HG02938 (cell line): ENCODE measurements around the gene PNMA8C.

Experiments used
- ATAC-seq: cut with Tn5 transposase; IDR thresholded peaks from one replicate; pipeline ENCODE4 v1.9.1; 2021; ENCODE audit warnings: mild to moderate bottlenecking, moderate library complexity; ENCODE audit not compliant: unreplicated experiment

The PNMA8C gene

DNA sequence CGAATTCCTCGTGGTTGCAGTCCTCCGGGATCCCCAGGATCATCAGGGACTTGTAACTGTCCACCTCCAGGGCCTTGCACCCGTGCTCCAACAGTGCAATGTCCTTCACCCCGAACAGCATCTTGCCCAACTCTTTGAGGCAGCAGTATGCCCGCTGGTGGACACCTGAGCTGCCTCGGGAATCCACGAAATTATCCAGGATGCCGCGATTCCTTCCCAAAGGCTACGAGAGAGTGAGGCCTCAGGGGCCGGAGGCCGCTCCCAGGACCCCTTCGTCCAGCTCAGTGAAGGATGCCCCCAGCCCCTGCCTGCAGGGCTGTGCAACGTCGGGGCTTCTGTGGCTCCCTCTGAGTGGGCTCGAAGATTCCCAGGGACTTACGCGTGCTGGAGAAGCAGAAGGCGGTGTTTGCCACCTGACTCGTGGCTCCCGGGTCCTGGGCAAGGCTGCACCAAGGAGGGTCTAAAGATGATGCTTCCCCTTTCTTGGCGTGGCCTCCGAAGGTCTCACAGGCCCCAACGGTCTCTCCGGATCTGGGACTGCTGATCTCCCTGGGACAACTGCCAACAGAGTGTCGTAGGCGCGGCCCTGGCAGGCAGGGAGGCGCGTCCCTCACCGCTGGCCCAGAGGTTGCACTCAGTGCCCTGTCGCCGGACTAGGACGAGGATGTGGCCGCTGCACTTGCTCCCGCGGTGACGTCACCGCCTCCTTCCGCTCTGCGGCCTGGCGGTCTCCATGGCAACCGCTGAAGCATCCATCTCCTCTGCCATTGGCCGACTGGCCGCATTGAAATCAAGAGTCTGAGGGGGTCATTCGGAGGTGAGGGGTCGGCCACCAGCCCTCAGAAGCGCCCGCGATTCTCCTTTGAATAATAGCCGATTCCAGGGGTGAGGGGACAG lies at the start of gene PNMA8C:
PNMA8C (minus strand) TSS at position 698 of the 897 bp plus-strand sequence; CDS start at position 121, 577 bp downstream.
- ATAC-seq: no peak

DNA sequence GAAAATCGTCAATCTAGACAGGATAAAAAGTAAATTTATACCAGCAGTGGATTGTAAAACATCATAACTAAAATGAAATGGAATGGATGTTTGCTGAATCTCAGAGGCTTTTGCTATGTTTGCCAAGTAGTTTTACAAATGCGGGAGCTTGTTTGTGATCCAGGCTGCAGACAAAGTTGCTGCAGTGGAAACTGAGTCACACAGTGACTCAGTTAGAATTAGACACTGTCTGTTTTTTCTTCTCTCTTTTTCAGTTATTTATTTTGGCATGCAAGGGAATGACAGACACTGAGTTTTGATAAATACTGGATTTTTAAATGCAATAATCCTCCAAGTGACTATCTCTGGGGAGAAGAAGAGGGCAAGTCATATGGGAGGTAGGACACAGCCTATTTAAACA lies 47.2 kb upstream of the PNMA8C start:
- no peak for ATAC-seq

DNA sequence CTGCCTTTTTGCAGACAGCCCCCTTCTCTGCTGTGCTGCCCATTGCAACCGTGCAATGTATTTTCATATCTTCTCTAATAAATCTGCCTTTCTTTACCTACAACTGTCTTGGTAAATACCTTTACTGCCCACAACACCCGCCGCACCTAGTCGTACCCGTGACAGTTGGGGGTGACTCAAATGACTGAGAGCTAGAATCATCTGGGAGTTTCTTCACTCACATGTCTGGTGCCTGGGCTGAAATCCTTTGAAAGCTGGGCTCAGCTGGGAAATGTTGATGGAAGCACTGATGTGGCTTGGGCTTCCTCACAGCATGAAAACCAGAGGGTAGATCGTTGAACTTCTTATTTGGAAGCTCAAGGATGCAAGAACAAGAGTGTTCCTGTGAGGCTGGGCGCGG lies 45.5 kb upstream of the PNMA8C start:
- ATAC-seq: no peak

DNA sequence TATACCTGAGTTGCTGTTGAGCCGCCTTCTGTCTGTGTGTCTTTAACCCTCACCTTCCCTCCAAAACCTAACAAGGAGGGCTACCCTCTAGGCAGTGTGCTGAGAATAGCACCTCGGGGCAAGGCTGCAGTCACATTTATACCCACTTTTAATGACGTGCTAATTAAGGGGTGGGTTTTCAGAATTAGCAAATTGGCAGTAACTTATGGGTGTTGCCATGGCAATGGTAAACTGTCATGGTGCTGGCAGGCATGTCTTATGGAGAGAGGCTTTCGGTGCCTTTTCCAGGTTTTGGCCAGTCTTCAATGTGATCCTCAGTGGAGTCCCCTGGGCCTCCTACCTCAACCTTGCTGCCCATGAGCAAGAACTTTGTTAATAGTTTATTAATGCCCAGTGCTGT lies 43.9 kb upstream of the PNMA8C start:
- ATAC-seq: no peak

DNA sequence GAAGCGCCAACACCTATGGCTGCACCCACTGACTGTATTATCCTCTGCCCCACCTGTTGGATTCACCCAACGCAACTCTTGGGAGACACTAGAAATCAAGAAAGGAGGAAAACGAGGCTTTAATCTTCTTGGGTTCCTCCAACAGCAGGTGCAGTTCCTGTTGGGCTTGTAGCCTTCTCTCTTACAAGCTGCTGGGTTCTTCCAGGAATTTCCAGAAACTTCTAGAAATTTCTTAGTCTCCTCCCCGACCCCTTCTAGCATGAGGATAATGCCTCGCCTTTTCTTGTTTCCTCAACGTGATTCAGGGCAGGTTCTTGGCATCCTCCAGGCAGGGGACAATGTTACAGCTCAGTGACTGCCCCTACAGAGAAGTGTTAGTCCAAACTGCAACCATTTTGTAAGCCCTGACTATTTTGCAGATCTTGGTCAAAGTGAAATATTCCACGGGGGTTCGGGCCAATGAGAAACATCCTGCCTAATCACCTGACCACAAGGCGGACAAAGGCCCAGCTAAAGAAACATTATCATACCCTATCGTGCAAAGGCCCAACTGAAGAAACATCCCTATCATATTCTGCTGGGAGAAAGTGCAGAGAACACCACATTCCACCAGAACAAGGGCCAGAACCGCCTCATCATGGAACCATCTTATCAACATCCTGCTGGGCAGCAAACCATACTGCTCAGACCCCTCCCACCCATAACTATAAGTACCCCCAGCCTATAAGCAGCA lies 43.2 kb upstream of the PNMA8C start:
- no peak for ATAC-seq

DNA sequence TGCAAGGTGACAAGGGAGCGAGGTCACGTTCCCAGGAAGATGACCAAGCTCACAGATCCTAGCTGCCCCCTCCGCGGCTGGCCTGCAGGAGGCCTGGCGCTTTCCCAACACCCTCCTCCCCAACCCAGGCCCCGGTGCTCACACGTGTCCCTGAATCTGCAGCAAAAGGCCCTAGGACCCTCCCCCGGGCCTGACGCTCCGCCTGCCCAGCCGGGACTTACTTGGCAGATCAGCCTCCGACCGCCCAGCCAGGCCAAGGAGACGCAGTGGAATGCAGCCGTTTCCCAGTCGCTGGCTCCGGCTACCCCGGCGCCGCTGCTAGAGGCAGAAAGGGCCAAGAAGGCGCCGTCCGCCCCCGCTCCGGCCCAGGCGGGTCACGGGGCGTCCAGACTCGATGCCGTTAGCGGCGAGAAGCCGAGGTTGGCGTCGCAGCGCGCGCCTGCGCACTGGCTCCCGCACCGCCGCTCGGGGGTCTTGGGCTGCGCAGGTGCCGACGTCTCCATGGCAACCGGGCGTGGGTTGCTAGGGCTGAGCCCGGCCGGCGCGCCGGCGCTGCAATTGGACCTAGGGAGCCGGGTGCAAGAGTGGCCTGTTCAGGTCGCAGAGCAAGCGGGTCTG lies 42.5 kb upstream of the PNMA8C start, which contains the start of gene PNMA8A:
PNMA8A (minus strand) TSS at position 448 of the 618 bp plus-strand sequence. CDS start 528 bp downstream, outside the sequence.
- ATAC-seq: no peak

DNA sequence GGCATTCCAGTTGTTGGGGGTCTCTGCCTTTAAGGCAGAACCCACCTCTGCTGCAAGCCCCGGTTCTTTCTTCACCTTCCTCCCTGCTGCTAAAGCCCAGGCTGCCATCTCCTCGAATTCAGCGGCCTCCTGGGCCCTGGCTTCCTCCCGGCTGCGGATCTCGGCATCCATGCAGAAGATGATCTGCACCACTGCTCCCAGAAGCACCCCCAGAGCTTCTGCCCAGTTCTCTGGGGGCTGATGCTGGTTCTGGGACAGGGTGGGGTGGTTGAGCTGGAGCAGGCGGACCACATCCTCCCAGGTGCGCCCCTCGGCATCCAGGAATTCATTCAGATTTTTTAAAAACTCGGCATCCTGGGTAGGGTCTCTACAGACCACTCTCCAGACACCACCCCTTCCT lies 41.6 kb upstream of the PNMA8C start:
- ATAC-seq: no peak

DNA sequence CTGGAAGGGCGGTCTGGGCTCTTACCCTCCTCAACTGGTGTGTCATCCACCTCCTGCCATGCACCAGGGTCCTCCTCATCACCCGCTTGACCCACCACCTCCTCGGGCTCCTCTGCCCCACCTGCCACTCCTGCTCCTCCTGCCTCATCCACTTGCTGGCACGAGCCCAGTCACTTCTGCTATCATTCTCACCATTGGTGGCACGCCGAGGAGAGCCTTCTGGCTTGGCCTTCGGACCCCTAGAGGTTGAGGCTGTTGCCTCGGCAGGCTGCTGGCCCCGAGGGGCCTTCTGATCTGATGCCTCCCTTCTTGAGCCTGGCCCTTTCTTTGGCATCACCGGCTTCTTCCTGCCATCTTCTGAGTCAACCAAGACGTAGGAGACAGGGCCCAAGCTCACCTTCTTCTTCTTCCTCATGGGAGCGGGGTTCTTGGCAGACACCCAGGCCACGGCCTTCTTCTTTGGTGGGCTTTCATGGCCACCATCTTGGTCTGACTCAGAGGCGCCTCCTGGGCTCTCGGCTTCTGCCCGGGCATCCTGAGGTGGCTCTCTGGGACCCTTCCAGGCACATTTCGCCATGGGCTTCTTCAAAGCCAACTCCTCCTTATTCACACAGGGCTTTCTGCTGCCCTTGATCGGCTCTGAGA lies 40.9 kb upstream of the PNMA8C start:
- no peak for ATAC-seq

DNA sequence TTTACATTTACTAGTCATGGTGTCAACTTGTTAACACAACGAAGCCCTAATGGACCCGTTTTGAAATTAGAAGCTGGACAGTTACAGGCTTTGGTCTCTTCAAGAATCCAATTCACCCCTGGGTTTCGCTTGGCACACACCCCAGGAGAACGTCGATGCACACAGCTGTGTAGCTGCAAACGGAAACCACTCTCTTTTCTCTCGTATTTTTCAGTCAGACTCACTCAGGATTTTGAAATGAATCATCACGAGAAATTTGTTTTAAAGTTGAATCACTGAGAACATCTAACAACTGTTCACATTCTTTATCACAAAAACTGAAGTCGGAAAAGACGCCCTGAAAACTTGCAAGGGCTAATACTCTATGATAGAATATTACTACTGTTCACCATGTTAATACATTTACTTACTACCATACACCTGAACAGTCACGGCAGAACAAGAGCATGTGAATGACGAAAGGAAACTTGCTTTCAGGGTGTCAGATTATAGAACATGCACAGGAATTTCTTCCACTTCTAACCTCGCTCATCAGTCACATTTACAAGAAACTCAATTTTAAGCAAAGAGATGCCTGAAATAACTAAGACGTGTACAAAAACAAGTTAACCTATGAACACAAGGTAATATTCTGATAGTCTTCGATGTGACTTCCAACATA lies 37.9 kb upstream of the PNMA8C start:
- no peak for ATAC-seq

DNA sequence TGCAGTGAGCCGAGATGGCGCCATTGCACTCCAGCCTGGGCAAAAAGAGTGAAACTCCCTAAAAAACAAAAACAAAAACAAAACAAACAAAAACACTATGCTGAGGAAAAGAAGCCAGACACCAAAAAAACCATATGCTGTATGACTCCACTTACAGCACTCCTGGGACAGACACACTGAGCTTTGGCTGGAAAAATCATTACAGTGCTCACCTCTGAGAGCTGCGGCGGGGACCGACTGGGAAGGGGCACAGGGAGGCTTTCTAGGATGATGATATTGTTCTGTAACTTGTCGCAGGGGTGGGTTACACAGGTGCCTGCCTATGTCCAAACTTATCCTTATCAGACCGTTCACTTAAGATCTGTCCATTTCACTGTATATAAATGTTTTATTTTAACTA lies 34.8 kb upstream of the PNMA8C start:
- no peak for ATAC-seq

DNA sequence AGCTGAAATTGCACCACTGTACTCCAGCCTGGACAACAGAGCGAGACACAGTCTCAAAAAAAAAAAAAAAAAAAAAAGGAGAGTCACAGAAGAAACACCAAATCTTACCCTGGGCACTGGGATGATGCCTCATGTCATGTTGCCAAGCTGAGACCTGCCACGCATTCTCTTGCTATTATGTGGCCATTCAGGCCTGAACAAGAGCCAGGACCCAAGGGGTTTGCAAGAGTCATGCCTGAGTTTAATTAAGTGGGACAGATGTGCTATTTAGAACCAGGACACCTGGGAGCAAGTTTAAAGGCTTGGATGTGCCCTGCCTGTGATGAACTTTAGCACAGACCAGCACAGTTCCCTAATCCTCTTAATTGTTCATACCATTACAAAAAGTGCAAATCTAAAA lies 32.8 kb upstream of the PNMA8C start:
- ATAC-seq: no peak

DNA sequence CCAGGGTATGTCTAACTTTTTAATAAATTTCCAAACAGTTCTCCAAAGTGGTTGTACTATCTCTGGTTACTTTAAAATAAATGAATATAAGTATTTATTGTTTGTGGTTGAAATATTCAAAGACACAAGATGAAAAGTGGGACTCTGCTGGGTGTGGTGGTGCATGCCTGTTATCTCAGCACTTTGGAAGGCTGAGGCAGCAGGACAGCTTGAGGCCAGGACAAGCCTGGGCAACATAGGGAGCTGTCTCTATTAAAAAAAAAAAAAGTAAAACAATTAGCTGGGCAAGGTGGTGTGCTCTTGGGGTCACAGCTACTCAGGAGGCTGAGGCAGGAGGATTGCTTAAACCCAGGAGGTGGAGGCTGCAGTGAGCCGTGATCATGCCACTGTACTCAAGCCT lies 32.2 kb upstream of the PNMA8C start:
- ATAC-seq: no peak

DNA sequence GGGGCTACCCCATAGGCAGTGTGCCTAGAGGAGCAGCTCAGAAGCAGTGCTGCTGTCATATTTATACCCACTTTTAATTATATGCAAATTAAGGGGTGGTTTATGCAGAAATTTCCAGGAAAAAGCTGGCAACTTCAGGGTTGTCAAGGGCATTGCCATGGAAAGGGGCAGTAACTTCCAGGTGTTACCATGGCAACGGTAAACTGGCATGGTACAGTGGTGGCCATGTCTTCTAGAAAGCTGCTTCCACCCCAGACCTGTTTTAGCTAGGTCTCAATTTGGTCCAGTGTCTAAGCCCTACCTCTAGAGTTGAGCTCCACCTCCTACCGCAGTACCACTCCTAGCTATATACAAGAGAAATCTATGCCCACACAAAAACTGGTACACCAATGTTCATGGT lies 31.3 kb upstream of the PNMA8C start:
- ATAC-seq: no peak

DNA sequence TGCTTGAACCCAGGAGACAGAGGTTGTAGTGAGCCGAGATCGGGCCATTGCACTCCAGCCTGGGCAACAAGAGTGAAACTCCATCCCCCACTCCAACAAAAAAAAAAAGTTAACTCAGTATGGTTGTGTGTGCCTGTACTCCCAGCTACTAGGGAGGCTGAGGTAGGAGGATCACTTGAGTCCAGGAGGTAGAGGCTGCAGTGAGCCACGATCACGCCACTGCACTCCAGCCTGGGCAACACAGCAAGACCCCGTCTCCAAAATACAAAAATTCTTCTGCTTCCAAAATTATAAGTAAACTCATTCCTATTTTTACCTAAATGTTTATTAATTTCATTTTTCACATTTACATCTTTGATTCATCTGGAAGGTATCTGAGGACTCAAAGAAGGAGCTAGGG lies 28.2 kb upstream of the PNMA8C start:
- ATAC-seq: no peak

DNA sequence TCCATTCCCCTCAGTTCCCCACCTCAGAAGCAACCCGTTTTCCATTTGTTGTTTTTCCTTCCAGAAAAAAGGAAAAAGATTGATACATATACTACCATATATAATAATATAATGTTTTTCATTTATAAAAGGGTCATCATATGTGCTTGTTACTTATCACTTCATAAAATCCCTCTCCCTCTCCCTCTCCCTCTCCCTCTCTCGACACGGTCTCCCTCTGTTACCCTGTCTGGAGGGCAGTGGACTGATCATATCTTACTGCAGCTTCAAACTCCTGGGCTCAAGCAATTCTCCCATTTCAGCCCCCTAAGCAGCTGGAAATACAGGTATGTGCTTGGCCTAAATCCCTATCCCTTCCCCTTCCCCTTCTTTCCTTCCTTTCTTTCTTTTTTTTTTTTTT lies 25.5 kb upstream of the PNMA8C start:
- ATAC-seq: no peak

DNA sequence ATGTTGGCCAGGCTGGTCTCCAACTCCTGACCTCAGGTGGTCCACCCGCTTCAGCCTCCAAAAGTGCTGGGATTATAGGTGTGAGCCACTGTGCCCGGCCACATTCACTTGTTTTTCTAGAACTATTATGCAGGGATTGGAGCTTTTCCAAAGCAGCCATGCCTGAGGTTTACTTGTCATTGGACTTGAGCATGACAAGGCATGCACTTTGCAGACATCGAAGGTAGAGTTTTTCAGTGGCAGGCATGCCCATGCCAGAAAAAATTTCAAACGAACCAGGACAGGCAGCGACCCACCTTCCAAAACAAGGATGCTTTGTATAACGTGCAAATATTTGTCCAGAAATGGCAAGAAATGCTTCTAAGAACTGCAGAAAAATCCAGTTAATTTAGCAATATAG lies 24.9 kb upstream of the PNMA8C start:
- no peak for ATAC-seq

DNA sequence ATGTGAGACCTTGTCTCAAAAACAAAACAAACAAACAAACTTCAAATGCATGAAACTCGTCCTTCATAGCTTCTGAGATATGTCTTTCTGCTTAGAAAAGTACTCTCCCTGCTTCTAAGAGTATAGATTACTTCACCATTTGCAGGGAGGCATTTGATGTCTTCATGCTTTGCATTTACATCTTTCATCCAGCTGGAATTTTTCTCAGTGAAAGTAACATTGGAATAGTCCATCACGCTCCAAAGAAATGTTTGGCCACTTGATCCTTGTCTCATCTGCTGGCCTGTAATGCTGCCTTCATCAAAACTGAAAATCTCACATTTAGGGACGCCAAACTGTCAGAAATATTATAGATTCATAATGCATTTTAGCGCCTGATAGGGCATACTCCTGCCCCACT lies 23.4 kb upstream of the PNMA8C start:
- no peak for ATAC-seq

DNA sequence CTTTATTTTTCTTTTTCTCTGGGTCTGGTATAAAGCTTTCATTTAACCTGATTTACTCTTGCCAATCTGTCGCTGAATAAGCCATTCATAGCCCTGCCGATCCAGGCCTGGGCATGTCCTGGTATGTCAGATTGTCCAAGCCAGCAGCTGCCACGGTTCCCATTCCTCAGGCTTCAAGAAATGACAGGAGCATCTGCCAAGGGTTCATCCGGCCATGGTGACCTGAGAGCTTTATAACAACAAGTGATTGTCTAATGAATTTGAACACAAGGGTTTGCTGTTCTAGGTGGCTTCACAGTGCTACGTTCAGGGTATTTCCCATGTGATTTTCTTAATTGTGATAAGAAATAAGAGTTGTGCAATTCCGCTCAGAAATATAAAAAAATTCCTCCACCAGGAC lies 22.6 kb upstream of the PNMA8C start:
- no peak for ATAC-seq

DNA sequence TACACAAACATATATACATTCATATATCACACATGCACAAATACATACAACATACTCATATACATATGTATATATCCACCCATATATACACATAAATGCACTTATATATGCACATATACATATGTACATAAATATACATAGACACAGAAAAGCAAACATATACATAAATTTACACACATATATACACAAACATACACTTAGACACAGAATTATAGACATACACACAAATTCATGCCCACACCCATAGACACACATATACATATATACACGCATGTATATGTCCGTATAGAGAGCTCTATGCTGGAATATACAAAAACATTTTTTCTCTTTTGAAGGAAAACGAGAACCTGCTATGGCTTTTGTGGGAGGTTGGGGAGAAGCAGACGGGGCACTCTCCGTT lies 22.0 kb upstream of the PNMA8C start:
- ATAC-seq: no peak

DNA sequence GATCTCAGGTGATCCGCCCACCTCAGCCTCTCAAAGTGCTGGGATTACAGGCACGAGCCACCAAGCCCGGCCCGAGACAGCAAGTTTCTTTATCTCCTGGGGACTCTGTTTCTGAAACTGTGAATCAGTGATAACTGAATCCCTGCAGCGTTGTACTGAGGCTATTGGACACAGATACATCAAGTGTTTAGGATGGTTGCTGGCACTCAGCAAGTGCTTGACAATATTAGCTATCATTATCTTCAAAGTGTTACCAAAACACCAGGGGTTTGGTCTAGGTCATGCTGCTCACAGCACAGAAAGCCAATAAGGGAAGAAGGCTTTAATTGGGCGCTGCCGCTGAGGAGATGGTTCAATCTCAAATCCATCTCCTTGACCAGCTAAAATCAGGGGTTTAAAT lies 20.5 kb upstream of the PNMA8C start:
- no peak for ATAC-seq

DNA sequence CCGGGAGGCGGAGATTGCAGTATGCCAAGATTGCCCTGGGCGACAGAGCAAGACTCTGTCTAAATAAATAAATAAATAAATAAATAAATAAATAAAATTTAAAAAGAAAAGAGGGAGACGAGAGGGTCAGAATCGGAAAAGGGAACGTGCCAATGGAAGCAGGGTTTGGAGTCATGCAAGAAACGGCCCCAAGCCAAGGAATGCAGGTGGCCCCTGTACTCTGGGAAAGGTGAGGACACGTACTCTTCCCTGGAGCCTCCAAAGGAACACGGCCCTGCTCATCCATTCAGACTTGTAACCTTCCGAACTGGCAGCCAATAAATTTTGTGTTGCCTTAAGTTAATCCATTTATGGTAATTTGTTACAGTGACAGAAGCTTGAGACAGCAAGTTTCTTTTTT lies 19.9 kb upstream of the PNMA8C start:
- no peak for ATAC-seq
